Upper lobe of left lung (tissue), 4 donors: Measurements from ENCODE around the gene FAM83G.

Experiments used
- CTCF ChIP-seq, 6 experiments: fragments of 450-650 bp in 4 of 6; fragments of 200-600 bp in 2 of 6; sonication (generic) in 2 of 6; IDR thresholded peaks; one replicate each; pipeline ENCODE4 v1.5.1; 2016 to 2019; ENCODE audit warnings: antibody characterized with exemption in 6 of 6
- EP300 ChIP-seq, 4 donors: sonication (generic); formaldehyde crosslinking; IDR thresholded peaks; one replicate each; pipeline ENCODE4 v1.5.1; 2017; ENCODE audit warnings: antibody characterized with exemption in 4 of 4, control low read depth in 2 of 4
- POLR2A ChIP-seq, 4 donors: fragments of 450-650 bp; IDR thresholded peaks; one replicate each; pipeline ENCODE4 v1.5.1; 2016 to 2017; ENCODE audit warnings: antibody characterized with exemption in 4 of 4, mild to moderate bottlenecking in 2 of 4
- POLR2AphosphoS5 ChIP-seq, 2 donors: sonication (generic); formaldehyde crosslinking; IDR thresholded peaks; one replicate each; pipeline ENCODE4 v1.5.1; 2017; ENCODE audit warnings: antibody characterized with exemption in 2 of 2

DNA sequence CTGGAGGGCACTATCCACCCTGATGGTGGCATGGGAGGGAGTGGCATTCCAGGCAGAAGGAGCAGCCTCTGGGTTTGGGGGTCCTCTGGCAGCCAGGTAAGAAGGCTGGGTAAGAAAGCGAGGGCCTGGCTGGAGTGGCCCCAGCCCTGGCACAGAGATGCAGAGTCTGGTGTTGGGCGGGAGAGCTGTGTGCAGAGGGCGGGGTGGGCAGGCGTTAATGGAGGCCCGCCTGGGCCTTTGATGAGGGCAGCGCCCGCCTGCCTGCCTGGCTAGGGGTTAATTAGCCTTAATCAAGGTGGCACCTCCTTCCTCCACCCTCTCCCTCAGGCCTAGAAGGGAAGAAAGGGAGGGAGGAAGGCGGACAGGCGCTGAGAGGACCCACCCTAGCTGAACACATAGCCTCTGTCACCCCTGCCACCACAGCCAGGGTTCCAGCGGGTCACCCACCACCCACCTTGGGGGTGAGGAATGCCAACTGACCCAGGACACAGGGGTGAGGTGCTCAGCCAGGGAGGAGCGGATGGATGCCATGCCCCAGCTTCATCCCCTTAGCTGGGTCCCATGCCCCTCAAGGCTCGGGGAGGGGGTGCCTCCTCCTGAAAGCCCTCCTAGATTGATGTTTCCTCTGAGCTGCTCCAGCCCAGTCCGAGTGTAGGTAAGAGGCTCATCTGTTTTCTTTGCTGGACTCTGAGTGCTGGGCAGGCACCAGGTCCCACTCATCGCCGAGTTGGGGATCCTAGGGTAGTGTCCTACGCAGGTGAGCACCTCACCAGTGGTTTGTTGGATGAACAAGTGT, 13.4 kb upstream of the FAM83G start:
- TF ChIP-seq CTCF (IDR thresholded peaks at IDR 0.05) (no peak), POLR2A (IDR thresholded peaks at IDR 0.05) (no peak), POLR2AphosphoS5 (IDR thresholded peaks at IDR 0.05) (no peak), EP300 (IDR thresholded peaks at IDR 0.05) (no peak)
